ENCODE results near the gene CCDC9B. TPM values are rescaled to one million over a fixed set of nuclear protein-coding genes. Genes with fewer than 3 reads are reported as not detected.
A peak's percentile ranks its signal among the peaks of the same experiment; 100 is the strongest.

Gene CCDC9B
- polyA plus RNA-seq, 1 donor = 7.2 TPM

GRCh38 chr15:40320409-40320808 is 20.3 kb downstream of the CCDC9B start:
- DNase-seq = no peak
- H3K36me3 ChIP-seq (ENCODE audit: control insufficient read depth, insufficient read depth, low read length) = no peaks in the 10 kb centered on the region
- H3K9me3 ChIP-seq (ENCODE audit: control insufficient read depth, low read depth, low read length) = no peaks in the 10 kb centered on the region
- no CpG with 5 or more reads among the region's 1 CpG for WGBS (ENCODE audit: insufficient coverage, low lambda C conversion rate)
- peaks cover 6% of the 10 kb centered on the region for H3K27me3 ChIP-seq (ENCODE audit: control insufficient read depth, insufficient read depth, low read length)
- H3K27ac ChIP-seq (ENCODE audit: low read length) = no peak overlapping the region
- no peak overlapping the region for H3K4me3 ChIP-seq (ENCODE audit: low read length)
- peaks cover 6% of the 10 kb centered on the region for H3K4me1 ChIP-seq (ENCODE audit: control insufficient read depth, insufficient read depth, low read length)

- Histone ChIP-seq H3K9me3 (ENCODE audit: control insufficient read depth, low read depth, low read length) (no peaks in the 10 kb centered on the region), H3K4me3 (ENCODE audit: low read length) (no peak overlapping the region), H3K36me3 (ENCODE audit: control insufficient read depth, insufficient read depth, low read length) (no peaks in the 10 kb centered on the region), H3K4me1 (ENCODE audit: control insufficient read depth, insufficient read depth, low read length) (peaks cover under 1% of the 10 kb centered on the region), H3K27ac (ENCODE audit: low read length) (no peak overlapping the region), H3K27me3 (ENCODE audit: control insufficient read depth, insufficient read depth, low read length) (peaks cover 3% of the 10 kb centered on the region)
- 90% methylated on average over 2 of the region's 4 CpGs for WGBS (ENCODE audit: insufficient coverage, low lambda C conversion rate)
- no peak for DNase-seq
Observed at GRCh38 chr15:40317580-40317979, 23.2 kb downstream of the CCDC9B start.

- no CpG with 5 or more reads among the region's 3 CpGs for WGBS (ENCODE audit: insufficient coverage, low lambda C conversion rate)
- Histone ChIP-seq H3K36me3 (ENCODE audit: control insufficient read depth, insufficient read depth, low read length) (no peaks in the 10 kb centered on the region), H3K9me3 (ENCODE audit: control insufficient read depth, low read depth, low read length) (no peaks in the 10 kb centered on the region), H3K27me3 (ENCODE audit: control insufficient read depth, insufficient read depth, low read length) (peaks cover 7% of the 10 kb centered on the region), H3K27ac (ENCODE audit: low read length) (no peak overlapping the region), H3K4me3 (ENCODE audit: low read length) (no peak overlapping the region), H3K4me1 (ENCODE audit: control insufficient read depth, insufficient read depth, low read length) (no peaks in the 10 kb centered on the region)
- no peak for DNase-seq
Observed at GRCh38 chr15:40316931-40317330, 23.8 kb downstream of the CCDC9B start.

GRCh38 chr15:40314723-40315276 is 25.9 kb downstream of the CCDC9B start:
- H3K9me3 ChIP-seq (ENCODE audit: control insufficient read depth, low read depth, low read length) = no peaks in the 10 kb centered on the region
- WGBS (ENCODE audit: insufficient coverage, low lambda C conversion rate) = no CpG with 5 or more reads among the region's 4 CpGs
- H3K27me3 ChIP-seq (ENCODE audit: control insufficient read depth, insufficient read depth, low read length) = peaks cover 16% of the 10 kb centered on the region
- DNase-seq = no peak
- no peak overlapping the region for H3K4me3 ChIP-seq (ENCODE audit: low read length)
- H3K36me3 ChIP-seq (ENCODE audit: control insufficient read depth, insufficient read depth, low read length) = no peaks in the 10 kb centered on the region
- no peak overlapping the region for H3K27ac ChIP-seq (ENCODE audit: low read length)
- H3K4me1 ChIP-seq (ENCODE audit: control insufficient read depth, insufficient read depth, low read length) = no peaks in the 10 kb centered on the region

- WGBS (ENCODE audit: insufficient coverage, low lambda C conversion rate) = no CpG with 5 or more reads among the region's 10 CpGs
- DNase-seq = peak in 1 of 2 donors; percentile 56
- no peak overlapping the region for H3K4me3 ChIP-seq (ENCODE audit: low read length)
- H3K27me3 ChIP-seq (ENCODE audit: control insufficient read depth, insufficient read depth, low read length) = peaks cover 20% of the 10 kb centered on the region
- H3K27ac ChIP-seq (ENCODE audit: low read length) = no peak overlapping the region
- H3K4me1 ChIP-seq (ENCODE audit: control insufficient read depth, insufficient read depth, low read length) = no peaks in the 10 kb centered on the region
- H3K9me3 ChIP-seq (ENCODE audit: control insufficient read depth, low read depth, low read length) = no peaks in the 10 kb centered on the region
- H3K36me3 ChIP-seq (ENCODE audit: control insufficient read depth, insufficient read depth, low read length) = no peaks in the 10 kb centered on the region
Observed at GRCh38 chr15:40313531-40314398, 27.0 kb downstream of the CCDC9B start.

- Histone ChIP-seq H3K36me3 (ENCODE audit: control insufficient read depth, insufficient read depth, low read length) (no peaks in the 10 kb centered on the region), H3K4me3 (ENCODE audit: low read length) (no peak overlapping the region), H3K27me3 (ENCODE audit: control insufficient read depth, insufficient read depth, low read length) (peaks cover 20% of the 10 kb centered on the region), H3K4me1 (ENCODE audit: control insufficient read depth, insufficient read depth, low read length) (peaks cover 2% of the 10 kb centered on the region), H3K9me3 (ENCODE audit: control insufficient read depth, low read depth, low read length) (no peaks in the 10 kb centered on the region), H3K27ac (ENCODE audit: low read length) (no peak overlapping the region)
- no peak for DNase-seq
- no CpG with 5 or more reads among the region's 10 CpGs for WGBS (ENCODE audit: insufficient coverage, low lambda C conversion rate)
Observed at GRCh38 chr15:40312370-40313158, 28.2 kb downstream of the CCDC9B start.

GRCh38 chr15:40310993-40311392 is 29.7 kb downstream of the CCDC9B start:
- Histone ChIP-seq H3K27ac (ENCODE audit: low read length) (no peak overlapping the region), H3K36me3 (ENCODE audit: control insufficient read depth, insufficient read depth, low read length) (no peaks in the 10 kb centered on the region), H3K27me3 (ENCODE audit: control insufficient read depth, insufficient read depth, low read length) (peaks cover 17% of the 10 kb centered on the region), H3K4me3 (ENCODE audit: low read length) (no peak overlapping the region), H3K4me1 (ENCODE audit: control insufficient read depth, insufficient read depth, low read length) (peaks cover 2% of the 10 kb centered on the region), H3K9me3 (ENCODE audit: control insufficient read depth, low read depth, low read length) (no peaks in the 10 kb centered on the region)
- no peak for DNase-seq
- 67% methylated on average over 1 of the region's 3 CpGs for WGBS (ENCODE audit: insufficient coverage, low lambda C conversion rate)

- peaks cover 2% of the 10 kb centered on the region for H3K4me1 ChIP-seq (ENCODE audit: control insufficient read depth, insufficient read depth, low read length)
- no peaks in the 10 kb centered on the region for H3K9me3 ChIP-seq (ENCODE audit: control insufficient read depth, low read depth, low read length)
- H3K36me3 ChIP-seq (ENCODE audit: control insufficient read depth, insufficient read depth, low read length) = no peaks in the 10 kb centered on the region
- no peak overlapping the region for H3K4me3 ChIP-seq (ENCODE audit: low read length)
- H3K27me3 ChIP-seq (ENCODE audit: control insufficient read depth, insufficient read depth, low read length) = peaks cover 17% of the 10 kb centered on the region
- WGBS (ENCODE audit: insufficient coverage, low lambda C conversion rate) = no CpG with 5 or more reads among the region's 4 CpGs
- no peak for DNase-seq
- H3K27ac ChIP-seq (ENCODE audit: low read length) = no peak overlapping the region
Observed at GRCh38 chr15:40310001-40310959, 30.5 kb downstream of the CCDC9B start.

GRCh38 chr15:40309344-40309862 is 31.3 kb downstream of the CCDC9B start:
- no CpG with 5 or more reads among the region's 8 CpGs for WGBS (ENCODE audit: insufficient coverage, low lambda C conversion rate)
- H3K4me1 ChIP-seq (ENCODE audit: control insufficient read depth, insufficient read depth, low read length) = peaks cover 2% of the 10 kb centered on the region
- no peaks in the 10 kb centered on the region for H3K36me3 ChIP-seq (ENCODE audit: control insufficient read depth, insufficient read depth, low read length)
- H3K27me3 ChIP-seq (ENCODE audit: control insufficient read depth, insufficient read depth, low read length) = peaks cover 17% of the 10 kb centered on the region
- H3K9me3 ChIP-seq (ENCODE audit: control insufficient read depth, low read depth, low read length) = no peaks in the 10 kb centered on the region
- H3K27ac ChIP-seq (ENCODE audit: low read length) = no peak overlapping the region
- no peak for DNase-seq
- H3K4me3 ChIP-seq (ENCODE audit: low read length) = no peak overlapping the region
